GM12891 (cell line): ENCODE results near the gene CIPC.

Source experiments
- DNase-seq: peaks from one replicate; pipeline ENCODE4 v3.0.0; 2011; ENCODE audit warnings: low spot score; ENCODE audit not compliant: insufficient read length
- FAIRE-seq: peaks from 2 replicates; lab custom pipeline; 2011; peaks lifted over from hg19 to GRCh38; lab: Jason Lieb, UNC
- PAX5 ChIP-seq: IDR thresholded peaks from 2 replicates; pipeline ENCODE4 v1.6.1; 2011; ENCODE audit warnings: low read length, moderate library complexity, mild to moderate bottlenecking; ENCODE audit not compliant: insufficient read depth, severe bottlenecking
- POLR2A ChIP-seq: IDR thresholded peaks from 2 replicates; pipeline ENCODE4 v1.6.1; 2011; ENCODE audit warnings: low read depth, low read length, control low read depth
- POLR2AphosphoS5 ChIP-seq: IDR thresholded peaks from 2 replicates; pipeline ENCODE4 v1.6.1; 2011; ENCODE audit warnings: low read depth, low read length, control low read depth
- POU2F2 ChIP-seq: IDR thresholded peaks from 2 replicates; pipeline ENCODE4 v1.6.1; 2011; ENCODE audit warnings: low read depth, mild to moderate bottlenecking, control low read depth, low read length, moderate library complexity
- SPI1 ChIP-seq: IDR thresholded peaks from 2 replicates; pipeline ENCODE4 v1.6.1; 2011; ENCODE audit warnings: low read depth, low read length, control low read depth
- TAF1 ChIP-seq: IDR thresholded peaks from 2 replicates; pipeline ENCODE4 v1.6.1; 2011; ENCODE audit warnings: low read depth, low read length, control low read depth

The CIPC gene

DNA sequence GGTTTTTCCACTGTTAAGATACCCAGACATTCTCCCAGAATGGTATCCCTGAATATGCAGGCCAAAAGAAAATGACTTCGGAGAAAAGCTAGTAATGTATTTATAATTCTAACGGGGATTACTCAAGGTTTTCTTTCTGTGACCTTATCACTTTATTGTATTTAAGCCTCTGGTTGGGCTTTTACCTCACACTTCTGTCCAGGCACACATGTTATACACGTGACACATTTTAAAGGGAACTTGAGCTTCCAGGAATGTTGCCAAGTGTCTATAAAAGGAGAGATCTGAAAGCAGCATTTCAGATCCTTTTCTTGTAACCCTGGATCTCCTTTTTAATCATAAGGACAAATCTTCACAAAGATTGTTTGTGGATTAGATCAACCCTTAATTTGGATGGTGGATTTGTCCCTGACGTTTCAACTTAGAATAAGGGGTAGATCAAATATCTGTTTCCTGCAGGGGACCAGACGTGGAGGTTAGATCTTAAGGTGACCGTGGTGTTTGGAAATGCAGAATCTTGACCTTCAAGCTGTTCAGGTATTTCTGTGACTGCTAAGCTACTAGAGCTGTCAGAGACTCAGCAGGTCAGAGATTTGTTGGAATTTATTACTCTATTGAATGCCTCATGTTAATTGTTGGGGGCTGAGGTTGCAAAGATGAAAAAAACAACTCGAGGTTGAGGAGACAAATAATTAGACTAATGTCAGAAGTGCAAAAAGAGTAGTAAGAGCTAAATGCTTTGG, 1.5 kb downstream of the CIPC start:
- DNase-seq (no peak), FAIRE-seq (no peak)
- TF ChIP-seq POLR2AphosphoS5 = no peak
- TF ChIP-seq POU2F2 = no peak
- no peak for TF ChIP-seq SPI1
- TF ChIP-seq PAX5 = no peak
- TF ChIP-seq POLR2A = no peak
- no peak for TF ChIP-seq TAF1

DNA sequence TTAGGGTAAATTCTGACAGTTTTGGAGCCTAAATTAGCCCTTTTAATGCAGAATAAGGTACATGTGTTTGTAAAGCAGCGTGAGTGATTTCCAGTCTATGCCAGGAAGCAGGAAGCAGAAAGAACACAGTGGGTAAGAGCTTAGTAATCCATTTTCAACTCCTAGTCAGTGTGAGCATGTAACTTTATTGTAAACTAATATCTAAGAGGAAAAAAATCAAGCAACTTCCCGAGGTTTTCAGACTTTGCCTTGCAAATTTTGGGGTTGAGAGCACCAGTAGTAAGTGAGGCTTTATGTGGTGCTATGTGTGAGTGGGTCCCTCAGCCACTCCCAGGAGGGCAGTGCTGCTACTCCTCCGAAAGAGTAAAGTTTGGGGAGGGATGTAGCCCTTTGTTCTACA, 2.9 kb downstream of the CIPC start:
- DNase-seq (no peak), FAIRE-seq (peak; percentile 5)
- TF ChIP-seq TAF1 (no peak), POU2F2 (peak; percentile 43; the same call in 1 of the 2 replicates), POLR2AphosphoS5 (no peak)

DNA sequence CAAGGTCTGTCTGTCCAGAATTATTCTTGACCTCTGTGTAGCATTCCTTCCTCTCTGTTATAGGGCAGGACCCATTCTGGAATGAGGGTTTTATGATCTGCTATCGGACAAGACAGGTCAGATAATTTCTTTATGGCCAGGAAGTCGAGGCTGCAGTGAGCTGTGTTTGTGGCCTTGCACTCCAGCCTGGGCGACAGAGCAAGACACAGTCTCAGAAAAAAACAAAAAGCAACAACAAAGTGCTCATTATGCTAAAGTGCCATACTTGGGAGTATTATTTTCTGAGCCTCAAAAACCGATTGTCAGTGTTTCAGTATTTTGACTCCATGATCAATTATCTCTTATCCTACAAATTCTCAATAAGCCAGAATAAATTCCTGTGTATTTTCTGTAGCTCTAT, 4.1 kb downstream of the CIPC start:
- DNase-seq (no peak), FAIRE-seq (no peak)
- TF ChIP-seq SPI1 (no peak), POU2F2 (no peak), TAF1 (no peak), POLR2AphosphoS5 (no peak)

DNA sequence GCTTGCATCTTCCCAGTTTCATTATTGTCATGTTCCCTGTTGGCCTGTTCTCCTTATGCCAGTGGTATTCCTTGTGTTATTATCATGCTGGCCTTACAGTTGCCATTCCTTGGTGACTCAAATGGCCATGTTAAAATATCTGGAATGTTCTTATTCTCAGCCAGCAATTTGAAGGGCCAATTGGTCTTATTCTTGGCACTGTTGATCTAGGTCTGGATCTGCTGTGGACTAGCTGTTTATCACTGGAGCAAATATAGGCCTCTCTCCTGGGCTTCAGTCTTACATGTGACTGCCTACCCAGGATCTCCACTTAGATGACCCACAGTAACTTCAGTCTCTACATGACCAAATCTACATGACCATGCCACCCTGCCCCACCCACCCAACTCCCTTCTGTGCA, 5.4 kb downstream of the CIPC start:
- FAIRE-seq (no peak), DNase-seq (no peak)
- TF ChIP-seq POLR2AphosphoS5 (no peak), SPI1 (no peak), POU2F2 (no peak), POLR2A (no peak), TAF1 (no peak), PAX5 (no peak)

DNA sequence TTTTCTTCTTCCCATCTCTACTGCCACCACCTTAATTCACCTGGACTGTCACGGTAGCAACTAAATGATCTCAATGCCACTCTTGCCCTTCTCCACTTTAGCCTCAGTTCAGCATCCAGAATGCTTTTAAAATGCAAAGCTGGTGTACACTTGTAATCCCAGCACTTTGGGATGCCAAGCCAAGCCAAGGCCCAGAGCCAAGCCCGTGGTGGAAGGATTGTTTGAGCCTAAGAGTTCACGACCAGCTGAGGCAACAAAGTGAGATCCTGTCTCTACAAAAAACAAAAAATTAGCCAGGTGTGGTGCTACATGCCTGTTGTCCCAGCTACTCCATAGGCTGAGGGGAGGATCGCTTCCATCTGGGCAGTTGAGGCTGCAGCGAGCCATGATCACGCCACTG, 5.9 kb downstream of the CIPC start:
- DNase-seq = no peak
- no peak for TF ChIP-seq POLR2AphosphoS5
- no peak for TF ChIP-seq PAX5
- TF ChIP-seq TAF1 = no peak
- TF ChIP-seq POU2F2 = no peak
- TF ChIP-seq SPI1 = no peak
- TF ChIP-seq POLR2A = no peak
- no peak for FAIRE-seq

DNA sequence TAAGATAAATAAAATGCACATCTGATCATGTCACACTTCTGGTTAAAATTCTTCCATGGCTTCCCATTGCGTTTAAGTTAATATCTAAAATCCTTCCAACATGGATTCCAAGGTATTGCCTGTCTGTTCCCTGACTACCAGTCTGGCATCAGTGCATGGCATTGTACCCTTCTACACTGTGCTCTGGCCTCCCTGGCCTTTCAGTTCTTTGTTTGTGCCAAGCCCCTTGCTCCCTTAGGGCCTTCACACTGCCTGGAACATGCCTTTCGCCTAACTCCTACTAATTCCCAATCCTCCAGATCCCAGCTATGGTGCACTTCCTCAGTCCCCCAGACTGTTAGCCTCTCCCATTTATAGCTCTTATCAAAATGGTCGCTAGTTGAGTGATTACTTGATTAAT, 6.3 kb downstream of the CIPC start:
- no peak for DNase-seq
- no peak for FAIRE-seq
- TF ChIP-seq SPI1 = no peak
- no peak for TF ChIP-seq POLR2A
- no peak for TF ChIP-seq POU2F2
- TF ChIP-seq POLR2AphosphoS5 = no peak
- TF ChIP-seq TAF1 = no peak
- no peak for TF ChIP-seq PAX5

DNA sequence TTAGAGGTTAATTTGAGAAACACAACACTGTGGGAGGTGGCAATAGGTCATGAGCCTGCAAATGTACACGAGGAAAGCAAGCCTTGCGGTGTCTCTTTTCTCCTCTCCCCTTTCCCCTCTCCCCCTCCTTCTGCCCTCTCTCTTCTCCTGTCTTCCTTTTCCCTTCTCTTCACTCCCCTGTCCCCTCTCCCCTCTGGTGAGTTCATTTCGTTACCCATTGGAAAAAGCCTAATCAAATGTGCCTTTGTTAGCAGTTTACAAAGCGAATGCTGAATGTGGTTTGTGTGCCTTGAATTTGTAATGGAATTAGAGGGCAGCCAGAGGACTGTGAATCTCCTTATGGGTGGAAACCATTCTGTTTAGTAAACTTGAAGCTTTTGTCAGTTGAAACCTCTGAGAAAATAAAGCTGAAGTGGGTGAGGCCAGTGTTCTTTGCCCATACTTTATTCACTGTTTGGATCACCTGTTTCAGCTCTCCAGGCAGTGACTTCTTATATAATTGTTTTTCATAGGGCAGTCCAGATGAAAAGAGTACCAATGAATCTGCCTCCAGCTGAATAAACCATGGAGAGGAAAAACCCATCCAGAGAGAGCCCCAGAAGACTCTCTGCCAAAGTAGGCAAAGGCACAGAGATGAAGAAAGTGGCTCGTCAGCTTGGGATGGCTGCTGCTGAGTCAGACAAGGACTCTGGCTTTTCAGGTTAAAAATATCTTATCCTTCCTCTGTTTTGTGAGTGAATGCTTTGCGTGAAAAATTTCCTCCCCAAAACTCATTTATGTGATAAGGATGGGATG, 7.3 kb downstream of the CIPC start:
- DNase-seq (no peak), FAIRE-seq (no peak)
- no peak for TF ChIP-seq SPI1
- TF ChIP-seq PAX5 = no peak
- no peak for TF ChIP-seq POLR2AphosphoS5
- no peak for TF ChIP-seq POU2F2

DNA sequence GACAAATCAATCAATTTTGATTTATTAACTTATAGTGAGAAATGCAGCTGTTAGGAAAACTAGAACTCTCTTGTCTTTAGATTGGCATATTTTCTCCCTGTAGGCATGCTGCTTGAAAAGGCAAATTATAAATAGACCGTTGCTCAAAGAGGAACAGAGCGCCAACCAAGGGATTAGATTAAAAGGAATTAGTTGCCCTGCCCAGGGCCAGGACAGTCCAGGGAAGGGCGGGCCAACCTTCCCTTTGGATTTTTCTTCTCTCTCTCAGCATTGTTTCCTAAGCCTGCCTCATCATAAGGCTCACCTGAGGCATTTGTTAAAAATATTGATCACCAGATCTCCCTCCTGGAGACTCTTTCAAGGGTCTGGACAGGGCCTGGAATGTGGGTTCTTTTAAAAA, 8.6 kb downstream of the CIPC start:
- TF ChIP-seq POLR2AphosphoS5 (no peak), POU2F2 (no peak), TAF1 (no peak), POLR2A (no peak), SPI1 (no peak), PAX5 (no peak)
- DNase-seq = no peak
- FAIRE-seq = no peak

DNA sequence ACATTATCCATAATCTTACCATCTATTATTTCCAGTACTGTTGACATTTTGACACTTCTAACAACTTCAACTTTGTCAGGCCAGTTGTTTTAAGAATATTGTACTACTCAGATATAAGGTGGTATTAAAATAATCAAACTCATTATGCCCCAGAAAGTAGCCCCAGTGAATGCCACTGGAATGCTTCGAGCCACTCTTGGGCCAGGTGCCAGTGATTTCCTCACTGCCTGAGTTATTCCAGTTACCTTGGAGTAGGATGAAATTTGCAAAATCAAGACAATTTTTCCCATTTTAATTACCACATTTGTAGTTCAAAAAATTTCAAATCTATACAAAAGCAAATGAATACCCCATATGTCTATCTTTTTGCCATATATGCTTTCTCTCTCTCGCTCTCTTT, 9.2 kb downstream of the CIPC start:
- FAIRE-seq (no peak), DNase-seq (no peak)
- TF ChIP-seq POLR2A = no peak
- TF ChIP-seq PAX5 = no peak
- no peak for TF ChIP-seq SPI1
- no peak for TF ChIP-seq POU2F2
- no peak for TF ChIP-seq TAF1
- no peak for TF ChIP-seq POLR2AphosphoS5

DNA sequence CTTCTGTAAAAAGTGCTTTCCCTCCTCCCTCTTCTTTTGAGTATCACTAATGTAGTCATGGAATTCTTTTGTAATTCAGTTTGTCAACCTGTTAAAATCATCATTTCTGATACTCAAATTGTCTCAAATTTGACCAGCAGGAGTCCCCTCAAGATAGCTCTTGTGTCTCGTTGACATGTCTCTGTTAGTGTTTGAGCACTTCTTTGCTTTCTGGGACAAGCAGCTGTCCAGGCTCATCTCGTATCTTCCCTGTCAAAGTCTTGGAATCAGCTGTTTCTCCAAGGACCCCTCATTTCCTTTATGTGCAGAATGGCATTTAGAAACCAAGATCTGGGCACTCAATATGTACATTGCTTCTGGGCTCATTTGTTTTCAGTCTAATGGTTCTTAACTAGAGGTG, 10.7 kb downstream of the CIPC start:
- no peak for FAIRE-seq
- TF ChIP-seq SPI1 (no peak), POLR2A (no peak), POU2F2 (no peak), POLR2AphosphoS5 (no peak), PAX5 (no peak), TAF1 (no peak)
- no peak for DNase-seq
